HCT116 (cell line): ENCODE data around the gene SYN1. TPM values are rescaled to one million over a fixed set of nuclear protein-coding genes. Genes with fewer than 3 reads are reported as not detected.

Experiments used
- ATAC-seq: fragments of 200-7000 bp; cut with Tn5 transposase; 2 replicates; pipeline ENCODE4 v1.9.1; 2020; ENCODE audit warnings: mild to moderate bottlenecking, moderate library complexity
- BruUV-seq: library from RNA; stranded (reverse); fragments of 400-500 nt; replicated peaks from 2 replicates; lab custom pipeline; 2021; lab: Mats Ljungman, UMichigan
- CTCF ChIA-PET: fragments of 300-600 bp; sonication (Branson Sonifier 250); formaldehyde crosslinking; loops from one replicate; lab custom pipeline; 2021; ENCODE audit warnings: antibody characterized with exemption; lab: Charles Lee
- POLR2A ChIA-PET: fragments of 300-600, 350-600 bp; sonication (Branson Sonifier 250); formaldehyde crosslinking; loops from one replicate; lab custom pipeline; 2021; ENCODE audit warnings: antibody characterized with exemption; lab: Charles Lee
- RAD21 ChIA-PET, 2 experiments: fragments of 300-600 bp; sonication (Branson Sonifier 250); formaldehyde crosslinking; loops; one replicate each; lab custom pipeline; 2023; ENCODE audit warnings: low total read pairs in 2 of 2; ENCODE audit not compliant: uncharacterized antibody in 2 of 2, unreplicated experiment in 2 of 2, low non-redundant PET in 1 of 2; lab: Charles Lee
- DNase-seq: peaks from one replicate; pipeline ENCODE4 v3.0.0-alpha.2; 2010; ENCODE audit warnings: low read depth, low spot score
- H2AFZ ChIP-seq: fragments of 200-600 bp; shearing (Covaris generic), sonication (generic); 2 replicates; pipeline ENCODE4 v1.6.1; 2017; ENCODE audit warnings: low read depth, mixed run types, mixed read lengths, antibody characterized with exemption, low read length; ENCODE audit not compliant: poor library complexity, severe bottlenecking
- H3K27ac ChIP-seq: 2 replicates; pipeline ENCODE4 v1.5.1; 2012; ENCODE audit warnings: low read depth, low read length
- H3K27me3 ChIP-seq: fragments of 200-600 bp; sonication (generic); 2 replicates; pipeline ENCODE4 v1.6.1; 2016; ENCODE audit warnings: mixed run types, low read length, mixed read lengths; ENCODE audit not compliant: insufficient read depth
- H3K36me3 ChIP-seq, 2 experiments: fragments of 200-500 bp in 1 of 2; fragments of 200-600 bp in 1 of 2; sonication (Bioruptor generic) in 1 of 2; sonication (generic) in 1 of 2; 2 replicates each; pipeline versions ENCODE4 v1.5.1 to v1.6.1; 2014 to 2016; ENCODE audit warnings: low read length in 2 of 2, inconsistent platforms in 1 of 2, mixed read lengths in 1 of 2, mixed run types in 1 of 2; ENCODE audit not compliant: insufficient read depth in 2 of 2, control insufficient read depth in 1 of 2
- H3K4me1 ChIP-seq, 2 experiments: fragments of 200-600 bp in 1 of 2; sonication (generic) in 1 of 2; 2 replicates each; pipeline versions ENCODE4 v1.5.1 to v1.6.1; 2012 to 2017; ENCODE audit warnings: low read length in 2 of 2, inconsistent platforms in 1 of 2, mild to moderate bottlenecking in 1 of 2, mixed read lengths in 1 of 2, mixed run types in 1 of 2, moderate library complexity in 1 of 2; ENCODE audit not compliant: insufficient read depth in 2 of 2, control insufficient read depth in 1 of 2
- H3K4me2 ChIP-seq: fragments of 200-600 bp; sonication (generic); 2 replicates; pipeline ENCODE4 v1.6.1; 2017; ENCODE audit warnings: mixed run types, low read length, mixed read lengths
- H3K4me3 ChIP-seq, 2 experiments: fragments of 200-600 bp in 1 of 2; sonication (generic) in 1 of 2; replicated peaks in 1 of 2; 2 replicates each; pipeline ENCODE4 v1.5.1; 2011 to 2016; ENCODE audit warnings: low read length in 2 of 2, control low read depth in 1 of 2, low read depth in 1 of 2, mild to moderate bottlenecking in 1 of 2, mixed read lengths in 1 of 2, mixed run types in 1 of 2
- H3K79me2 ChIP-seq: fragments of 200-600 bp; sonication (generic); 2 replicates; pipeline ENCODE4 v1.6.1; 2017; ENCODE audit warnings: mild to moderate bottlenecking, mixed run types, low read length, moderate library complexity, mixed read lengths; ENCODE audit not compliant: insufficient read depth
- H3K9ac ChIP-seq: fragments of 200-600 bp; sonication (generic); 2 replicates; pipeline ENCODE4 v1.6.1; 2016; ENCODE audit warnings: low read length, mixed read lengths
- H3K9me2 ChIP-seq: fragments of 200-600 bp; sonication (generic), shearing (Covaris generic); 2 replicates; pipeline ENCODE4 v1.6.1; 2017; ENCODE audit warnings: mixed run types, mild to moderate bottlenecking, moderate library complexity; ENCODE audit not compliant: insufficient read depth
- H3K9me3 ChIP-seq, 2 experiments: fragments of 200-500 bp in 1 of 2; fragments of 200-600 bp in 1 of 2; sonication (Bioruptor generic) in 1 of 2; sonication (generic) in 1 of 2; 2 replicates each; pipeline ENCODE4 v1.6.1; 2014 to 2017; ENCODE audit warnings: low read length in 2 of 2, mixed read lengths in 2 of 2, inconsistent platforms in 1 of 2, low read depth in 1 of 2, mild to moderate bottlenecking in 1 of 2, mixed run types in 1 of 2, moderate library complexity in 1 of 2; ENCODE audit not compliant: control insufficient read depth in 1 of 2, insufficient read depth in 1 of 2
- H4K20me1 ChIP-seq: fragments of 200-600 bp; sonication (generic), shearing (Covaris generic); 2 replicates; pipeline ENCODE4 v1.6.1; 2017; ENCODE audit warnings: mixed run types, mild to moderate bottlenecking, moderate library complexity; ENCODE audit not compliant: insufficient read depth
- CBX3 ChIP-seq: IDR thresholded peaks from 2 replicates; pipeline ENCODE4 v1.6.1; 2012; ENCODE audit warnings: low read depth
- CTCF ChIP-seq, 3 experiments: fragments of 200-600 bp in 1 of 3; sonication (generic) in 1 of 3; IDR thresholded peaks in 2 of 3; conservative IDR thresholded peaks in 1 of 3; 2 replicates each; pipeline ENCODE4 v1.5.1; 2012 to 2017; ENCODE audit warnings: low read depth in 2 of 3, low read length in 2 of 3, antibody characterized with exemption in 1 of 3, borderline replicate concordance in 1 of 3, control low read depth in 1 of 3, mild to moderate bottlenecking in 1 of 3, mixed read lengths in 1 of 3, mixed run types in 1 of 3, moderate library complexity in 1 of 3; ENCODE audit not compliant: insufficient read depth in 1 of 3
- EGR1 ChIP-seq: IDR thresholded peaks from 2 replicates; pipeline ENCODE4 v1.6.1; 2012; ENCODE audit warnings: low read depth
- EZH2 ChIP-seq: fragments of 200-600 bp; sonication (generic); IDR thresholded peaks from 2 replicates; pipeline ENCODE4 v1.6.1; 2017; ENCODE audit warnings: antibody characterized with exemption, mixed run types
- EZH2phosphoT487 ChIP-seq: fragments of 200-600 bp; IDR thresholded peaks from 2 replicates; pipeline ENCODE4 v1.6.1; 2018; ENCODE audit warnings: antibody characterized with exemption, borderline replicate concordance
- FOSL1 ChIP-seq: IDR thresholded peaks from 2 replicates; pipeline ENCODE4 v1.6.1; 2012; ENCODE audit warnings: low read depth
- MAX ChIP-seq: IDR thresholded peaks from 2 replicates; pipeline ENCODE4 v1.6.1; 2012
- RAD21 ChIP-seq: IDR thresholded peaks from 2 replicates; pipeline ENCODE4 v1.6.1; 2012; ENCODE audit warnings: low read depth, mild to moderate bottlenecking
- SIN3A ChIP-seq: IDR thresholded peaks from 2 replicates; pipeline ENCODE4 v1.6.1; 2012; ENCODE audit warnings: low read depth
- SRF ChIP-seq: IDR thresholded peaks from 2 replicates; pipeline ENCODE4 v1.6.1; 2012; ENCODE audit warnings: low read depth
- TCF7L2 ChIP-seq: IDR thresholded peaks from 2 replicates; pipeline ENCODE4 v1.7.0; 2011; ENCODE audit warnings: borderline replicate concordance, inconsistent platforms; ENCODE audit not compliant: insufficient read depth, insufficient read length; ENCODE audit errors: extremely low read depth
- YY1 ChIP-seq: IDR thresholded peaks from 2 replicates; pipeline ENCODE4 v1.6.1; 2011; ENCODE audit warnings: low read length, low read depth, moderate library complexity, mild to moderate bottlenecking; ENCODE audit not compliant: insufficient replicate concordance; ENCODE audit errors: extremely low read depth
- ZBTB33 ChIP-seq: IDR thresholded peaks from 2 replicates; pipeline ENCODE4 v1.6.1; 2011; ENCODE audit warnings: mild to moderate bottlenecking, low read length, moderate library complexity; ENCODE audit not compliant: insufficient replicate concordance; ENCODE audit errors: extremely low read depth
- ZFX ChIP-seq: fragments of 450-650 bp; IDR thresholded peaks from 2 replicates; pipeline ENCODE4 v1.6.1; 2017
- intact Hi-C: fragments of 100-400 bp; cut with micrococcal nuclease; formaldehyde crosslinking; loops from 2 replicates; pipeline ENCODE4 v1.10.0; 2022
- total RNA-seq: library from RNA; stranded (reverse); gene quantifications from one replicate; pipeline ENCODE4 v1.2.1, GENCODE V29; 2021; ENCODE audit not compliant: unreplicated experiment

Gene SYN1
- total RNA-seq, 1 experiment from 2014 or later, result 0.86 TPM

- RAD21 ChIA-PET, result no interaction called here
- H3K4me2 ChIP-seq, result peak overlapping the region; percentile 72
- POLR2A ChIA-PET, result no interaction called here
- DNase-seq (no peak), ATAC-seq (no peak)
- no TSS peak for BruUV-seq
- no peaks in the 10 kb centered on the region for H3K27me3 ChIP-seq
- no peaks in the 10 kb centered on the region for H3K9me3 ChIP-seq
- H3K79me2 ChIP-seq, result peaks cover 20% of the 10 kb centered on the region
- no peaks in the 10 kb centered on the region for H4K20me1 ChIP-seq
- no peak overlapping the region for H2AFZ ChIP-seq
- intact Hi-C loops, result no loop called here
- peaks cover 3 to 6% of the 10 kb centered on the region in 2 experiments; a peak in 1 of 4 replicates for H3K36me3 ChIP-seq
- H3K27ac ChIP-seq, result peak overlapping the region; percentile 13; the same call in 1 of the 2 replicates
- peak overlapping the region; percentile 77 for H3K9ac ChIP-seq
- no peaks in the 10 kb centered on the region for H3K9me2 ChIP-seq
- H3K4me3 ChIP-seq, result peak overlapping the region; percentile 59 to 66
- peaks cover 9 to 35% of the 10 kb centered on the region in 2 experiments for H3K4me1 ChIP-seq
- no peak for TF ChIP-seq CBX3
- no peak for TF ChIP-seq TCF7L2
- no peak for TF ChIP-seq SIN3A
- no peak for TF ChIP-seq EGR1
- TF ChIP-seq EZH2, result no peak
- TF ChIP-seq YY1, result no peak
- no peak for TF ChIP-seq ZBTB33
- TF ChIP-seq FOSL1, result no peak
- TF ChIP-seq RAD21, result no peak
- no peak for TF ChIP-seq EZH2phosphoT487
- no peak for TF ChIP-seq MAX
- TF ChIP-seq SRF, result no peak
- TF ChIP-seq ZFX, result no peak
- no peak for TF ChIP-seq CTCF (IDR thresholded peaks at IDR 0.05 in 2 of 3, conservative IDR thresholded peaks at IDR 0.05 in 1 of 3; ENCODE audit: borderline replicate concordance in 1 of 3, insufficient read depth in 1 of 3, low read depth in 2 of 3, low read length in 2 of 3)
- TF ChIP-seq, all 23 proteins: peak for 0
- CTCF ChIA-PET, result no interaction called here
These were observed 36.3 kb downstream of the SYN1 start for GRCh38 chrX:47583240-47583861.
